ENCODE measurements around the gene RCAN2. TPM values are rescaled to one million over a fixed set of nuclear protein-coding genes. Genes with fewer than 3 reads are reported as not detected.

Gene RCAN2
- total and polyA plus RNA-seq, 9 donors = 12.0 to 75.3 (median 16.7) TPM

DNA sequence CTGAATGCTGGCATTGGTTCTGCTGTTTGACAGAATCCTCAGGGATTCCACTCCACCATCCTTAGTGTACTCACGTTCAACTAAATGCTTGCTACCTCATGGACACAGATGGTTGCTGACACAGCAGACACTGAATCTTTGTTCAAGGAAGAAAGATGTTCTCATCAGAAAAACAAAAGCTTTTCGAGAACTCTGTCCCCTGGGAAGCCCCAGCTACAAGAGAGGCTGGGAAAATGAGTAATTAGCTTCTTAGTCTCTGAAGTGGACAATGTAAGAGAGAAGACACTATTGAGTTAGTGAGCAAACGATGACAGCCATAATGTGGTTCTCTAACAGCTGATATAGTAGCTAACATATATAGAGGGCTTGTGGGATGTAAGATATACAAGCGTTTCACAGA, 289.5 kb downstream of the RCAN2 start:
- Histone ChIP-seq H3K27me3 (no peaks in the 10 kb centered on the region), H3K36me3 (no peaks in the 10 kb centered on the region), H3K9me3 (no peaks in the 10 kb centered on the region), H3K4me3 (no peak overlapping the region), H3K27ac (no peak overlapping the region), H3K4me1 (ENCODE audit: insufficient read depth) (no peaks in the 10 kb centered on the region)
- intact Hi-C loops (cut with DNase I) = no loop called here
- DNase-seq = no peak
- 83 to 84% (median 84%) methylated on average over 4 of the region's 4 CpGs for WGBS, 3 donors
- TF ChIP-seq, protein P1, sequence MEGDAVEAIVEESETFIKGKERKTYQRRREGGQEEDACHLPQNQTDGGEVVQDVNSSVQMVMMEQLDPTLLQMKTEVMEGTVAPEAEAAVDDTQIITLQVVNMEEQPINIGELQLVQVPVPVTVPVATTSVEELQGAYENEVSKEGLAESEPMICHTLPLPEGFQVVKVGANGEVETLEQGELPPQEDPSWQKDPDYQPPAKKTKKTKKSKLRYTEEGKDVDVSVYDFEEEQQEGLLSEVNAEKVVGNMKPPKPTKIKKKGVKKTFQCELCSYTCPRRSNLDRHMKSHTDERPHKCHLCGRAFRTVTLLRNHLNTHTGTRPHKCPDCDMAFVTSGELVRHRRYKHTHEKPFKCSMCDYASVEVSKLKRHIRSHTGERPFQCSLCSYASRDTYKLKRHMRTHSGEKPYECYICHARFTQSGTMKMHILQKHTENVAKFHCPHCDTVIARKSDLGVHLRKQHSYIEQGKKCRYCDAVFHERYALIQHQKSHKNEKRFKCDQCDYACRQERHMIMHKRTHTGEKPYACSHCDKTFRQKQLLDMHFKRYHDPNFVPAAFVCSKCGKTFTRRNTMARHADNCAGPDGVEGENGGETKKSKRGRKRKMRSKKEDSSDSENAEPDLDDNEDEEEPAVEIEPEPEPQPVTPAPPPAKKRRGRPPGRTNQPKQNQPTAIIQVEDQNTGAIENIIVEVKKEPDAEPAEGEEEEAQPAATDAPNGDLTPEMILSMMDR (IDR thresholded peaks at IDR 0.05) = no peak
- TF ChIP-seq POLR2A (IDR thresholded peaks at IDR 0.05) (no peak), EP300 (IDR thresholded peaks at IDR 0.05) (no peak)

DNA sequence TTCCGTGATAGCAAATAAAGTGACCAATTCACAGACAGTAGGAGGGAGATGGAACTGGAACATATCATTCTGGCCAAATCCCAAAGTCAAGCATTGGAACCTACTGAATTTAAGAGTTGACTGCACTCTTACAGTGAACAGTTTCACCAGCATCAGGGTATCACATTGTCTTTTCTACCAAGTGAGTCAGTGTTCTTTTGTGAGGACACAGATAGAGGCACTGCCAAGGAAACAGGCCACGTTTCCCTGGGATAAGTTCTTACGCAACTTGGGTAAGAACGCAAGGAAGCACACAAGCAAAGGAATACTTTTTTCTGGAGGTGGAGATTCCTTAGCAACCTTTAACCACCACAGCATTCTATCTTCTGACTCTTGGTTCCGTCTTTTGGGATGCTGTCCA, 291.9 kb downstream of the RCAN2 start:
- no peak for DNase-seq
- intact Hi-C loops (cut with DNase I) = no loop called here
- 50 to 72% (median 61%) methylated on average over 5 of the region's 5 CpGs for WGBS, 3 donors
- Histone ChIP-seq H3K36me3 (no peaks in the 10 kb centered on the region), H3K9me3 (no peaks in the 10 kb centered on the region), H3K27me3 (no peaks in the 10 kb centered on the region), H3K4me3 (no peak overlapping the region), H3K27ac (no peak overlapping the region), H3K4me1 (ENCODE audit: insufficient read depth) (no peaks in the 10 kb centered on the region)
- TF ChIP-seq EP300 (IDR thresholded peaks at IDR 0.05) (no peak), POLR2A (IDR thresholded peaks at IDR 0.05) (no peak)
- TF ChIP-seq, protein P1 (IDR thresholded peaks at IDR 0.05) = no peak

DNA sequence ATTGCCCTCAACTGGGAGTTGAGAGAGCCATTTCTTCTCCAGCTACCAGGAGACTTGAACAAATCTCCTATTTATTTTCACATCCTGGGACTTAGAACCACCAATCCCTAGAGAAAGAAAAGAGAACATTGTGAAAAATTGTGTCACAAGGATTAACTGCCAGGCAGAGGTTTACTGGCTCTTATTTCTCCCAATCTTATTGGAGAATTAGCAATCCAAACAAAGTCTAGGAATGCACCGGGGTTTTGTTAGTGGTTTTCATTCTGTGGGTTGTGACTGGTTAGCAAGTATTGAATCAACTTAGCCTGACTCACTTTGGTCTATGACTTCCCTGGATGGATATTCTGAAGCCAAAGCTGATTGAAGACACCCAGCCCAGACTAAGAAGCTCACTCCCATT, 299.3 kb downstream of the RCAN2 start:
- intact Hi-C loops (cut with DNase I) = no loop called here
- H3K36me3 ChIP-seq = no peaks in the 10 kb centered on the region
- TF ChIP-seq, protein P1 (IDR thresholded peaks at IDR 0.05) = no peak
- TF ChIP-seq POLR2A (IDR thresholded peaks at IDR 0.05) (no peak), EP300 (IDR thresholded peaks at IDR 0.05) (no peak)
- no peaks in the 10 kb centered on the region for H3K27me3 ChIP-seq
- H3K27ac ChIP-seq = no peak overlapping the region
- WGBS, 3 donors = 37 to 39% (median 37%) methylated on average over 1 of the region's 1 CpG
- no peaks in the 10 kb centered on the region for H3K9me3 ChIP-seq
- no peak overlapping the region for H3K4me3 ChIP-seq
- no peak for DNase-seq
- peaks cover 2% of the 10 kb centered on the region for H3K4me1 ChIP-seq (ENCODE audit: insufficient read depth)

DNA sequence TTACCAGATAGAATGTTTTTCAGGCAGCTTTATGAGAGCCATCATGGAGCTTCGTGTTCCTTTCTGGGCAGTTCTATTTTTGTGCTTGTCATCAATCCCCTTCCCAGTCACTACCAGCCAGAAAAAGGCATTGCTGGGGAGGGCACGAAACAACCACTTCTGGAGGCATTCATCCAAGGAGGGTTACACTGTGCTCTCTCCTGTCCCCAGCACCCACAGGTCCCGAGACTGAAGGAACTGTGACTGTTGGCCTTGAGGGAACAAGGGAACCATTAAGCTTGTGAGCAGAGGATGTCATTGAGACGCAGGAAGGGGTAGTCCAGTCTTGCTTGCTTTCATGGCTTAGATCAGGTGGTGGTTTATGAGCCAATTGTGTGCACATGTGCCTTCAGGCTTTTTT, 300.4 kb downstream of the RCAN2 start:
- no peaks in the 10 kb centered on the region for H3K36me3 ChIP-seq
- no peaks in the 10 kb centered on the region for H3K27me3 ChIP-seq
- H3K4me3 ChIP-seq = no peak overlapping the region
- no peak for DNase-seq
- no peak for TF ChIP-seq EP300 (IDR thresholded peaks at IDR 0.05)
- no peak for TF ChIP-seq POLR2A (IDR thresholded peaks at IDR 0.05)
- TF ChIP-seq, protein P1 (IDR thresholded peaks at IDR 0.05) = no peak
- no peaks in the 10 kb centered on the region for H3K9me3 ChIP-seq
- intact Hi-C loops (cut with DNase I) = no loop called here
- H3K27ac ChIP-seq = no peak overlapping the region
- 80 to 92% (median 84%) methylated on average over 4 of the region's 4 CpGs for WGBS, 3 donors
- peaks cover 3% of the 10 kb centered on the region for H3K4me1 ChIP-seq (ENCODE audit: insufficient read depth)

DNA sequence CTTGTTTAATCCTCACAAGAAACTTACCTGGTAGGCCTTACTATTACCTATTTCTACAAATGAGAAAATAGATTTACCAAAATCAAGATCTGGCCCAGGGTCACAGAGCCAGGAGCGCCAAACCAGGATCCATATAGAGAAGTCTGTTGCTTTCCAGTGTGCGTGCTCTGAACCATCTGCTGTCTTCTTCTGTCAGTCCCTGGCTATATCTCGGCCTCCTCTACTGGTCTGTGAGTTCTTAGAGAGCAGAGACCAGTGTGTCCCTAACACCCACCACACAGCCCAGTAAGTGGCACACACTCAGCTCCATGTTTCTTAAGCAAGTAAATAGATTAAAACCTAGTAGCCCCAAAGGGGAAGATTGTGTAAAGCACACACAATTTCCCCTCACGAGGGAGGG, 301.5 kb downstream of the RCAN2 start:
- no peaks in the 10 kb centered on the region for H3K9me3 ChIP-seq
- no peak for TF ChIP-seq EP300 (IDR thresholded peaks at IDR 0.05)
- TF ChIP-seq, protein P1 (IDR thresholded peaks at IDR 0.05) = no peak
- TF ChIP-seq POLR2A (IDR thresholded peaks at IDR 0.05) = no peak
- H3K27ac ChIP-seq = no peak overlapping the region
- intact Hi-C loops (cut with DNase I) = no loop called here
- no peak overlapping the region for H3K4me3 ChIP-seq
- H3K4me1 ChIP-seq (ENCODE audit: insufficient read depth) = peaks cover 9% of the 10 kb centered on the region
- DNase-seq = no peak
- H3K27me3 ChIP-seq = no peaks in the 10 kb centered on the region
- WGBS, 3 donors = 94 to 97% (median 96%) methylated on average over 4 of the region's 4 CpGs
- H3K36me3 ChIP-seq = no peaks in the 10 kb centered on the region

Data from ovary (tissue), 9 donors.